ENCODE data around the gene LSM2. TPM values are rescaled to one million over a fixed set of nuclear protein-coding genes. Genes with fewer than 3 reads are reported as not detected.
A peak's percentile ranks its signal among the peaks of the same experiment; 100 is the strongest.
"Not testable (repeated sequence)": the region's sequence is repeated elsewhere in the genome, so short reads cannot be mapped to it uniquely, and the experiment has no call there.

LSM2 gene
- total RNA-seq, 3 donors from 2014 or later = 21.7 to 35.5 (median 33.8) TPM

DNA sequence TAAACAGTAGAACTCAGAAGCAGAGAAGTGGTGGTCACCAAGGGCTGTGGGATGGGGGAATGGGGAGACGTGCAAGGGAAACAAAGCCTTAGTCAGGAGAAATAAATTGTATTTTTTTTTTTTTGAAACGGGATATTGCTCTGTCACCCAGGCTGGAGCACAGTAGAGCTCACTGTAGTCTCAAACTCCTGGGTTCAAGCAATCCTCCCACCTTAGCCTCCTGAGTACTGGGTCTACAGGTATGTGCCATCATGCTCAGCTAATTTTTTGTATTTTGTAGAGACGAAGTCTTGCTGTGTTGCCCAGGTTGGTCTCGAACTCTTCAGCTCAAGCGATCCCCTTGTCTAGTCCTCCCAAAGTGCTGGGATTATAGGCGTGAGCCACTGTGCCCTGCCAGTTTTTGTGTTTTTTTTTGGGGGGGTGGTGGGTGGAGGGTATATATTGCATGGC, 24.1 kb upstream of the LSM2 start:
- no peak for DNase-seq
- peaks cover 39% of the 10 kb centered on the region for H3K4me1 ChIP-seq (ENCODE audit: low read depth)
- no peak for ATAC-seq
- peak overlapping the region; percentile 34 for H3K4me3 ChIP-seq
- TF ChIP-seq, protein P1, sequence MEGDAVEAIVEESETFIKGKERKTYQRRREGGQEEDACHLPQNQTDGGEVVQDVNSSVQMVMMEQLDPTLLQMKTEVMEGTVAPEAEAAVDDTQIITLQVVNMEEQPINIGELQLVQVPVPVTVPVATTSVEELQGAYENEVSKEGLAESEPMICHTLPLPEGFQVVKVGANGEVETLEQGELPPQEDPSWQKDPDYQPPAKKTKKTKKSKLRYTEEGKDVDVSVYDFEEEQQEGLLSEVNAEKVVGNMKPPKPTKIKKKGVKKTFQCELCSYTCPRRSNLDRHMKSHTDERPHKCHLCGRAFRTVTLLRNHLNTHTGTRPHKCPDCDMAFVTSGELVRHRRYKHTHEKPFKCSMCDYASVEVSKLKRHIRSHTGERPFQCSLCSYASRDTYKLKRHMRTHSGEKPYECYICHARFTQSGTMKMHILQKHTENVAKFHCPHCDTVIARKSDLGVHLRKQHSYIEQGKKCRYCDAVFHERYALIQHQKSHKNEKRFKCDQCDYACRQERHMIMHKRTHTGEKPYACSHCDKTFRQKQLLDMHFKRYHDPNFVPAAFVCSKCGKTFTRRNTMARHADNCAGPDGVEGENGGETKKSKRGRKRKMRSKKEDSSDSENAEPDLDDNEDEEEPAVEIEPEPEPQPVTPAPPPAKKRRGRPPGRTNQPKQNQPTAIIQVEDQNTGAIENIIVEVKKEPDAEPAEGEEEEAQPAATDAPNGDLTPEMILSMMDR (IDR thresholded peaks at IDR 0.05) = no peak
- intact Hi-C loops (cut with DNase I, micrococcal nuclease) = loop anchor here in 1 of 2 donors (5.0 kb wide), 1 partner anchor 99 kb away; no protein-coding TSS in a partner anchor
- no peaks in the 10 kb centered on the region for H3K9me3 ChIP-seq
- peaks cover 4% of the 10 kb centered on the region for H3K36me3 ChIP-seq (ENCODE audit: low read depth)

DNA sequence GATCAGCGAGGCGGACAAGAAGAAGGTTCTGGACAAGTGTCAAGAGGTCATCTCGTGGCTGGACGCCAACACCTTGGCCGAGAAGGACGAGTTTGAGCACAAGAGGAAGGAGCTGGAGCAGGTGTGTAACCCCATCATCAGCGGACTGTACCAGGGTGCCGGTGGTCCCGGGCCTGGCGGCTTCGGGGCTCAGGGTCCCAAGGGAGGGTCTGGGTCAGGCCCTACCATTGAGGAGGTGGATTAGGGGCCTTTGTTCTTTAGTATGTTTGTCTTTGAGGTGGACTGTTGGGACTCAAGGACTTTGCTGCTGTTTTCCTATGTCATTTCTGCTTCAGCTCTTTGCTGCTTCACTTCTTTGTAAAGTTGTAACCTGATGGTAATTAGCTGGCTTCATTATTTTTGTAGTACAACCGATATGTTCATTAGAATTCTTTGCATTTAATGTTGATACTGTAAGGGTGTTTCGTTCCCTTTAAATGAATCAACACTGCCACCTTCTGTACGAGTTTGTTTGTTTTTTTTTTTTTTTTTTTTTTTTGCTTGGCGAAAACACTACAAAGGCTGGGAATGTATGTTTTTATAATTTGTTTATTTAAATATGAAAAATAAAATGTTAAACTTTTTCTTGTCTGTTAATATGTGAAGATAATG, 23.0 kb upstream of the LSM2 start:
- Histone ChIP-seq H3K4me1 (ENCODE audit: low read depth) (peaks cover 47% of the 10 kb centered on the region), H3K4me3 (peak overlapping the region; percentile 34), H3K36me3 (ENCODE audit: low read depth) (peaks cover 4% of the 10 kb centered on the region), H3K9me3 (no peaks in the 10 kb centered on the region)
- TF ChIP-seq, protein P1 (IDR thresholded peaks at IDR 0.05) = no peak
- ATAC-seq (no peak), DNase-seq (peak in 1 of 3 donors; percentile 52)
- intact Hi-C loops (cut with DNase I, micrococcal nuclease) = loop anchor here in 1 of 2 donors (5.0 kb wide), 1 partner anchor 97 kb away; no protein-coding TSS in a partner anchor

DNA sequence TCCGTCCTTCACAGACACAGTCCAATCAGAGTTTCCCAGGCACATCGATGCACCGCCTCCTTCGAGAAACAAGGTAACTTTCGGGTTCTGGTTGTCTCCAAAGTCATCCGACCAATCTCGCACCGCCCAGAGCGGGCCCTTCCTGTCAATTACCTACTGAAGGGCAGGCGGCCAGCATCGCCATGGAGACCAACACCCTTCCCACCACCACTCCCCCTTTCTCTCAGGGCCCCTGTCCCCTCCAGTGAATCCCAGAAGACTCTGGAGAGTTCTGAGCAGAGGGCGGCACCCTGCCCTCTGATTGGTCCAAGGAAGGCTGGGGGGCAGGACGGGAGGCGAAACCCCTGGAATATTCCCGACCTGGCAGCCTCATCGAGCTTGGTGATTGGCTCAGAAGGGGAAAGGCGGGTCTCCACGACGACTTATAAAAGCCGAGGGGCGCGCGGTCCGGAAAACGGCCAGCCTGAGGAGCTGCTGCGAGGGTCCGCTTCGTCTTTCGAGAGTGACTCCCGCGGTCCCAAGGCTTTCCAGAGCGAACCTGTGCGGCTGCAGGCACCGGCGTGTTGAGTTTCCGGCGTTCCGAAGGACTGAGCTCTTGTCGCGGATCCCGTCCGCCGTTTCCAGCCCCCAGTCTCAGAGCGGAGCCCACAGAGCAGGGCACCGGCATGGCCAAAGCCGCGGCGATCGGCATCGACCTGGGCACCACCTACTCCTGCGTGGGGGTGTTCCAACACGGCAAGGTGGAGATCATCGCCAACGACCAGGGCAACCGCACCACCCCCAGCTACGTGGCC, 20.7 kb upstream of the LSM2 start, which contains the start of gene HSPA1B:
Gene HSPA1B, plus strand, starts transcription at position 453 of the 794 bp plus-strand sequence. Its CDS starts 213 bp downstream, at position 666.
- peak within 1 kb of the TSS; percentile 54 for H3K4me3 ChIP-seq
- H3K9me3 ChIP-seq = no peaks in the 10 kb centered on the region
- DNase-seq = peak; percentile 98 to 99 (median 99)
- TF ChIP-seq, protein P1 (IDR thresholded peaks at IDR 0.05) = no peak
- peaks cover 4% of the 10 kb centered on the region for H3K36me3 ChIP-seq (ENCODE audit: low read depth)
- H3K4me1 ChIP-seq (ENCODE audit: low read depth) = peaks cover 49% of the 10 kb centered on the region
- peak; percentile 84 for ATAC-seq
- intact Hi-C loops (cut with DNase I, micrococcal nuclease) = no loop called here

DNA sequence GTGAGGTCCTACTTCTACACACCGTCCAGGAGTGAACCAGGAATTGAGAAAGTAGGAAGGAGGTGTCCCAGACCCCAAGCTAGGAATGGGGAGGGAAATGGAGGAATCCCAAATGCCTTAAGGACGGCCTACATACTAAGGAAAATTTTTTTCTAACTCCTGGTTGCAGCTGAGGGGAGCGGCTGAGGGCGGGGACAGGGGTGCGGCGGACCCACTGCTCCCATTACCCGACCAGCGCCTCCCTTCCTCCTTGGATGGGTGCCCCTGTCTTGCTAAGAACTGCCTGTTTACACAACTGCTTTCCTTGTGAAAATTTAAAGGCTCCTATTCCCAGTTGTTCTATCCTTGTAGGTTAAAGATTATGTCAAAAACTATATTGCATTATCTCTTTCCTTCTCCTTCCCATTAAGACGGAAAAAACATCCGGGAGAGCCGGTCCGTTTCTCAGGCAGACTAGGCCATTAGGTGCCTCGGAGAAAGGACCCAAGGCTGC, 20.1 kb upstream of the LSM2 start:
- ATAC-seq (peak; percentile 64), DNase-seq (peak; percentile 90 to 94 (median 94))
- intact Hi-C loops (cut with DNase I, micrococcal nuclease) = no loop called here
- Histone ChIP-seq H3K9me3 (no peaks in the 10 kb centered on the region), H3K36me3 (ENCODE audit: low read depth) (peaks cover 4% of the 10 kb centered on the region), H3K4me3 (peak overlapping the region; percentile 54), H3K4me1 (ENCODE audit: low read depth) (peaks cover 44% of the 10 kb centered on the region)
- TF ChIP-seq, protein P1 (IDR thresholded peaks at IDR 0.05) = no peak

DNA sequence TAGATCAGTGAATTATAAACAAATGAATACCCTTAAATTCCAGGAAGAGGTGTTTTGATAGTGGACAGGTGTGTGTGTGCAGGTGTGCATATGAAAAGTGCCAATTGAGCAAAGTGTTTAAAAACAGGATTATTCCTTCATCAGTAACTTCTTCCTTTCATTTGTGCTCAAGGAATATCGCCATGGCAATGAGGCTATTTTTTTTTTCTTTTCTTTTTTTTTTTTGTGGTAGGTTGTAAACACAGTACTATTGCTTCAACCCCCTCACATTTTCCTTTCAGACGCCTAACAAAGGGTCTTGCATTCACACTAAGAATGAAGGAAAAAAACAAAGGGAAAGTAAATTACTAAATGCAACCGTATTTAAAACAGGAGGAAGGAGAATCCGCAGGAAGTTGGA, 18.8 kb upstream of the LSM2 start:
- DNase-seq = no peak
- Histone ChIP-seq H3K4me3 (no peak overlapping the region), H3K9me3 (no peaks in the 10 kb centered on the region), H3K36me3 (ENCODE audit: low read depth) (peaks cover 4% of the 10 kb centered on the region), H3K4me1 (ENCODE audit: low read depth) (peaks cover 42% of the 10 kb centered on the region)
- TF ChIP-seq, protein P1 (IDR thresholded peaks at IDR 0.05) = no peak
- intact Hi-C loops (cut with DNase I, micrococcal nuclease) = no loop called here
- no peak for ATAC-seq

DNA sequence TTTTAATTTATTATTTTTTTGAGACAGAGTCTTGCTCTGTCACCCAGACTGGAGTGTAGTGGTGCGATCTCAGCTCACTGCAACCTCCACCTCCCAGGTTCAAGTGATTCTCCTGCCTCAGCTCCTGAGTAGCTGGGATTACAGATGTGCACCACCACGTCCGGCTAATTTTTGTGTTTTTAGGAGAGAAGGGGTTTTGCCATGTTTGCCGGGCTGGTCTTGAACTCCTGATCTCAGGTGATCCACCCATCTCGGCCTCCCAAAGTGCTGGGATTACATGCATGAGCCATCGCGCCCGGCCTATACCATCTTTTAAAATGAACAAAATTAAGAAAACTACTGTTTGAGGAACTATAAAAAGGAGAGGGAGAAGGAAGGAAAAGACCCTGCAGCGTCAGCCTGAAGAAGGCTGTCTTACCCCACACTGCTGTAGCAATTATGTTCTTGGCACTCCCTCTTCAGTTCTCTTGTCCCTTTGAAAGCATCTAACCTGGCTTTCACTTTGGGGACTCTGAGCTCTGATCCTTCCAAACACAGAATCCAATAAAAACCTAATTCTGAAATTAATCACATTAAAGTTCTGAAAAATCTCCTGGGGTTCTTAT, 16.9 kb upstream of the LSM2 start:
- H3K36me3 ChIP-seq (ENCODE audit: low read depth); H3K4me3 ChIP-seq; ATAC-seq; DNase-seq; H3K9me3 ChIP-seq; intact Hi-C loops (cut with DNase I, micrococcal nuclease): not testable (repeated sequence)
- peaks cover 60% of the 10 kb centered on the region for H3K4me1 ChIP-seq (ENCODE audit: low read depth)

Data from mucosa of descending colon (tissue), 3 donors.